Measurements from ENCODE around the gene MAPK6. TPM values are rescaled to one million over a fixed set of nuclear protein-coding genes. Genes with fewer than 3 reads are reported as not detected.

MAPK6 gene
- polyA plus RNA-seq, 3 donors = 8.6 to 11.0 (median 10.2) TPM

GRCh38 chr15:52056001-52056400 is 37.0 kb downstream of the MAPK6 start:
- Mint-ChIP-seq H3K36me3 (peaks cover 39 to 46% of the 10 kb centered on the region in 2 donors), H3K4me3 (no peak overlapping the region), H3K4me1 (peaks cover 27% of the 10 kb centered on the region), H3K27ac (no peak overlapping the region), H3K27me3 (ENCODE audit: low read depth in 3 of 3) (no peaks in the 10 kb centered on the region), H3K9me3 (peaks cover 0 to 2% (median 0%) of the 10 kb centered on the region in 7 donors)
- Histone ChIP-seq H3K9me3 (replicated peaks in 1 of 2; ENCODE audit: control insufficient read depth in 1 of 2, insufficient read depth in 1 of 2, low read length in 2 of 2) (no peaks in the 10 kb centered on the region), H3K27ac (ENCODE audit: low read depth in 1 of 2, low read length in 2 of 2) (no peak overlapping the region), H3K4me3 (replicated peaks in 1 of 3; ENCODE audit: low read depth in 2 of 3, low read length in 3 of 3) (no peak overlapping the region), H3K9ac (ENCODE audit: insufficient read depth, low read length, poor library complexity, severe bottlenecking) (no peak overlapping the region), H4K20me1 (ENCODE audit: insufficient read depth, low read length) (peaks cover 11% of the 10 kb centered on the region), H3K79me2 (ENCODE audit: insufficient read depth, low read length) (peaks cover 18% of the 10 kb centered on the region), H2AFZ (ENCODE audit: insufficient read depth, low read depth, low read length, poor library complexity, severe bottlenecking) (no peak overlapping the region), H3K27me3 (ENCODE audit: control insufficient read depth in 2 of 2, insufficient read depth in 2 of 2, low read length in 2 of 2) (no peaks in the 10 kb centered on the region), H3K4me1 (ENCODE audit: control insufficient read depth in 1 of 2, insufficient read depth in 2 of 2, low read length in 2 of 2) (peaks cover 34 to 42% of the 10 kb centered on the region in 2 donors), H3K36me3 (replicated peaks in 1 of 2; ENCODE audit: control insufficient read depth in 1 of 2, insufficient read depth in 2 of 2, low read length in 2 of 2) (peaks cover 15 to 41% of the 10 kb centered on the region in 2 donors), H3K4me2 (replicated peaks; ENCODE audit: extremely low read depth, low read length, poor library complexity, severe bottlenecking) (no peak overlapping the region)
- 100% methylated on average over 1 of the region's 1 CpG for WGBS (ENCODE audit: insufficient coverage)
- TF ChIP-seq, protein P1, sequence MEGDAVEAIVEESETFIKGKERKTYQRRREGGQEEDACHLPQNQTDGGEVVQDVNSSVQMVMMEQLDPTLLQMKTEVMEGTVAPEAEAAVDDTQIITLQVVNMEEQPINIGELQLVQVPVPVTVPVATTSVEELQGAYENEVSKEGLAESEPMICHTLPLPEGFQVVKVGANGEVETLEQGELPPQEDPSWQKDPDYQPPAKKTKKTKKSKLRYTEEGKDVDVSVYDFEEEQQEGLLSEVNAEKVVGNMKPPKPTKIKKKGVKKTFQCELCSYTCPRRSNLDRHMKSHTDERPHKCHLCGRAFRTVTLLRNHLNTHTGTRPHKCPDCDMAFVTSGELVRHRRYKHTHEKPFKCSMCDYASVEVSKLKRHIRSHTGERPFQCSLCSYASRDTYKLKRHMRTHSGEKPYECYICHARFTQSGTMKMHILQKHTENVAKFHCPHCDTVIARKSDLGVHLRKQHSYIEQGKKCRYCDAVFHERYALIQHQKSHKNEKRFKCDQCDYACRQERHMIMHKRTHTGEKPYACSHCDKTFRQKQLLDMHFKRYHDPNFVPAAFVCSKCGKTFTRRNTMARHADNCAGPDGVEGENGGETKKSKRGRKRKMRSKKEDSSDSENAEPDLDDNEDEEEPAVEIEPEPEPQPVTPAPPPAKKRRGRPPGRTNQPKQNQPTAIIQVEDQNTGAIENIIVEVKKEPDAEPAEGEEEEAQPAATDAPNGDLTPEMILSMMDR (IDR thresholded peaks at IDR 0.05) = no peak
- DNase-seq = no peak
- intact Hi-C loops (cut with micrococcal nuclease) = no loop called here

DNA sequence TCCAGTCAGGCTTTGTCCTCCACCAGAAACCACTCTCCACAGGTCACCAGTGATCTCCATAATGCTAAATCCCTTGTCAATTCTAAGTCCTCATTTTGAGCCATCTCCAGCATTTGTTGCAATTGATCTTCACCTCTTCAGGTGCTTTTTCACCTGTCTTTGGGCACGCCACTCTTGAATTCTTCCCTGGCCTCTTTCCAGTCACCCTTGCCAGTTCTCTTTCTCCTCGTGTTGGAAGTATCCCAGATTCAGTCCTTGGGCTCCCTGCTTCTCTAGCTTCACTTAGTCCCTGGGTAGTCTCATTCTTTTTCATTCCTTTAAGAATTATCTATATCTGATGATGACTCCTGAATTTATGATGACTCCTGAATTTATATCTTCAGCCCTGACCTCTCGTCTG is 37.5 kb downstream of the MAPK6 start:
- TF ChIP-seq, protein P1 (IDR thresholded peaks at IDR 0.05) = no peak
- peaks cover 20 to 46% of the 10 kb centered on the region in 2 donors for H3K36me3 ChIP-seq (replicated peaks in 1 of 2; ENCODE audit: control insufficient read depth in 1 of 2, insufficient read depth in 2 of 2, low read length in 2 of 2)
- no peak overlapping the region for H3K4me3 Mint-ChIP-seq

More for the DNA sequence above, 37.5 kb downstream of the MAPK6 start:
- no peak overlapping the region for H3K27ac ChIP-seq (ENCODE audit: low read depth in 1 of 2, low read length in 2 of 2)
- H3K27me3 ChIP-seq (ENCODE audit: control insufficient read depth in 2 of 2, insufficient read depth in 2 of 2, low read length in 2 of 2) = no peaks in the 10 kb centered on the region
- H3K4me1 Mint-ChIP-seq = peaks cover 23% of the 10 kb centered on the region
- no peak overlapping the region for H3K9ac ChIP-seq (ENCODE audit: insufficient read depth, low read length, poor library complexity, severe bottlenecking)
- H3K79me2 ChIP-seq (ENCODE audit: insufficient read depth, low read length) = peaks cover 17% of the 10 kb centered on the region
- H3K4me1 ChIP-seq (ENCODE audit: control insufficient read depth in 1 of 2, insufficient read depth in 2 of 2, low read length in 2 of 2) = peaks cover 29 to 37% of the 10 kb centered on the region in 2 donors
- 93% methylated on average over 3 of the region's 3 CpGs for WGBS (ENCODE audit: insufficient coverage)
- peaks cover 43 to 51% of the 10 kb centered on the region in 2 donors for H3K36me3 Mint-ChIP-seq
- DNase-seq = no peak
- no peaks in the 10 kb centered on the region for H3K9me3 ChIP-seq (replicated peaks in 1 of 2; ENCODE audit: control insufficient read depth in 1 of 2, insufficient read depth in 1 of 2, low read length in 2 of 2)
- intact Hi-C loops (cut with micrococcal nuclease) = no loop called here
- no peak overlapping the region for H2AFZ ChIP-seq (ENCODE audit: insufficient read depth, low read depth, low read length, poor library complexity, severe bottlenecking)
- peaks cover 11% of the 10 kb centered on the region for H4K20me1 ChIP-seq (ENCODE audit: insufficient read depth, low read length)
- H3K4me3 ChIP-seq (replicated peaks in 1 of 3; ENCODE audit: low read depth in 2 of 3, low read length in 3 of 3) = no peak overlapping the region
- no peaks in the 10 kb centered on the region for H3K27me3 Mint-ChIP-seq (ENCODE audit: low read depth in 3 of 3)
- no peak overlapping the region for H3K4me2 ChIP-seq (replicated peaks; ENCODE audit: extremely low read depth, low read length, poor library complexity, severe bottlenecking)
- peaks cover 0 to 2% (median 0%) of the 10 kb centered on the region in 7 donors for H3K9me3 Mint-ChIP-seq
- H3K27ac Mint-ChIP-seq = no peak overlapping the region

All from CD14-positive monocyte (primary cell).